ENCODE data around the gene ZNF710. TPM values are rescaled to one million over a fixed set of nuclear protein-coding genes. Genes with fewer than 3 reads are reported as not detected.

The ZNF710 gene
- 24.0 and 26.2 TPM in 2 replicates for total RNA-seq (2021; fragmentation: NEBNext Ultra II Directional; extraction: Animal tissue kit (Norgen Biotek cat#: 25700))
- 10.5 and 14.4 TPM in 2 replicates for polyA plus RNA-seq (2011; rRNA removed)
- 6.5 TPM for polyA plus RNA-seq (2011; cell fraction: cytosol; rRNA removed)
- polyA plus RNA-seq (2011; cell fraction: nucleus; rRNA removed), result 10.5 TPM
- 11.0 to 19.6 TPM (median 12.4 TPM) in 4 replicates for polyA plus RNA-seq (2012, experiment 1 of 2)
- 9.9 TPM for polyA plus RNA-seq (2012, experiment 2 of 2)
- polyA plus RNA-seq (2013, experiment 1 of 2), result 23.2 TPM
- polyA plus RNA-seq (2013, experiment 2 of 2), result 23.2 TPM
- 6.9 and 11.7 TPM in 2 replicates for polyA minus RNA-seq (2011; rRNA and poly(A)+ RNA removed)
- 15.3 TPM for polyA minus RNA-seq (2011; cell fraction: cytosol; rRNA and poly(A)+ RNA removed)
- 7.6 TPM for polyA minus RNA-seq (2011; cell fraction: nucleus; rRNA and poly(A)+ RNA removed)
- long read RNA-seq, experiment 1, partial matches to known transcripts, result 3 of 13 reads
- long read RNA-seq, experiment 1, other reads (novel, unspliced or antisense), result 10 of 13 reads
- long read RNA-seq, experiment 2, result 0 reads

- Histone ChIP-seq H2AK5ac (ENCODE audit: low read depth, low read length) (no peak within 1 kb of the TSS), H3K14ac (ENCODE audit: insufficient read length) (no peak within 1 kb of the TSS), H3K79me2 (ENCODE audit: control insufficient read depth in 1 of 2, insufficient read depth in 2 of 2, low read length in 2 of 2) (peaks cover 6 to 31% of the 10 kb centered on the region in 2 experiments), H3K4me1 (replicated peaks in 1 of 4; ENCODE audit: control insufficient read depth in 3 of 4, insufficient read depth in 4 of 4, low read length in 3 of 4) (peaks cover 11 to 26% (median 16%) of the 10 kb centered on the region in 4 experiments), H3K27ac (ENCODE audit: low read depth, low read length) (peak within 1 kb of the TSS; percentile 67), H3K4me3 (ENCODE audit: extremely low read depth in 1 of 4, insufficient read depth in 2 of 4, low read depth in 3 of 4, low read length in 4 of 4) (peak within 1 kb of the TSS; percentile 47 to 88 (median 58)), H3K56ac (replicated peaks; ENCODE audit: insufficient read length, low read depth, low read length) (peak within 1 kb of the TSS; percentile 40), H3K36me3 (ENCODE audit: control insufficient read depth in 2 of 4, insufficient read depth in 4 of 4, low read length in 3 of 4) (no peaks in the 10 kb centered on the region; a peak in 1 of 8 replicates), H2BK120ac (replicated peaks; ENCODE audit: low read depth, low read length) (no peak within 1 kb of the TSS), H3K27me3 (replicated peaks in 1 of 4; ENCODE audit: control insufficient read depth in 3 of 4, extremely low read depth in 1 of 4, insufficient read depth in 3 of 4, low read length in 3 of 4) (peaks cover 0 to 7% (median 2%) of the 10 kb centered on the region in 4 experiments; a peak in 2 of 7 replicates), H4K20me1 (replicated peaks in 1 of 2; ENCODE audit: control insufficient read depth in 1 of 2, insufficient read depth in 2 of 2, low read length in 2 of 2) (peaks cover 9 to 16% of the 10 kb centered on the region in 2 experiments), H2BK12ac (ENCODE audit: low read depth, low read length) (0 out of 2 replicates have a peak within 1 kb of the TSS, but pooled peaks have one; percentile 17), H3K4me2 (ENCODE audit: insufficient read depth in 1 of 2, low read depth in 2 of 2, low read length in 2 of 2) (peak within 1 kb of the TSS; percentile 82 to 84), H4K8ac (ENCODE audit: extremely low read depth, insufficient read depth, low read length) (peak within 1 kb of the TSS; percentile 88), H3K18ac (ENCODE audit: extremely low read depth, low read length) (peak within 1 kb of the TSS; percentile 93), H2BK20ac (ENCODE audit: low read length) (no peak within 1 kb of the TSS), H3K9ac (replicated peaks in 1 of 4; ENCODE audit: extremely low read depth in 1 of 4, low read depth in 3 of 4, low read length in 3 of 4) (peak within 1 kb of the TSS; percentile 56 to 71 (median 61)), H3K9me3 (ENCODE audit: insufficient read depth in 2 of 2, low read depth in 1 of 2, low read length in 1 of 2) (no peaks in the 10 kb centered on the region), H3K79me1 (ENCODE audit: low read depth, low read length) (no peaks in the 10 kb centered on the region), H4K5ac (ENCODE audit: insufficient read length, low read depth, low read length) (peak within 1 kb of the TSS; percentile 66), H2BK15ac (ENCODE audit: low read length) (no peak within 1 kb of the TSS), H4K91ac (replicated peaks; ENCODE audit: insufficient read length, low read length) (peak within 1 kb of the TSS; percentile 30), H2BK5ac (ENCODE audit: low read depth, low read length) (peak within 1 kb of the TSS; percentile 76), H3K23me2 (ENCODE audit: low read depth, low read length) (peaks cover 6% of the 10 kb centered on the region; the same call in 1 of the 2 replicates), H3K4ac (replicated peaks; ENCODE audit: insufficient read length, low read depth, low read length) (no peak within 1 kb of the TSS), H3K23ac (ENCODE audit: insufficient read length) (no peak within 1 kb of the TSS), H2AFZ (ENCODE audit: low read length) (no peak within 1 kb of the TSS)
- ChIA-PET CTCF (ENCODE audit: partially characterized antibody) (interaction anchor here (0.6 to 2.7 kb wide), 5 partner anchors 36 to 853 kb away, joined by 3 to 9 read pairs (median 6); no protein-coding TSS in a partner anchor), POLR2A (ENCODE audit: partially characterized antibody) (interaction anchor here (0.9 to 4.3 kb wide), 10 partner anchors 16 to 241 kb away, joined by 3 to 29 read pairs (median 3); partner anchors contain the start of gene SEMA4B)
- DNase-seq (ENCODE audit: low read depth in 1 of 2, low spot score in 2 of 2), result peak in 1 of 2 experiments; percentile 74
- no peak for FAIRE-seq
- WGBS, 2 experiments (ENCODE audit: extremely low coverage in 1 of 2, insufficient coverage in 1 of 2, insufficient read length in 1 of 2, insufficient replicate concordance in 2 of 2, low coverage in 1 of 2, low lambda C conversion rate in 2 of 2, missing lambda C conversion rate in 1 of 2), result 0% methylated on average over 3 of the region's 42 CpGs; no CpG with 5 or more reads in 1 of the 2 experiments
- TF ChIP-seq ZNF274 (IDR thresholded peaks at IDR 0.05; ENCODE audit: borderline replicate concordance, extremely low read depth, low read length), result no peak
- no peak for TF ChIP-seq KDM5A (IDR thresholded peaks at IDR 0.05; ENCODE audit: low read length)
- TF ChIP-seq YY1 (IDR thresholded peaks at IDR 0.05; ENCODE audit: low read depth, low read length), result no peak
- 0 out of 2 replicates have a peak, but pooled peaks have one; percentile 15 for TF ChIP-seq CREB1 (IDR thresholded peaks at IDR 0.05)
- TF ChIP-seq BCL11A (IDR thresholded peaks at IDR 0.05; ENCODE audit: low read depth in 2 of 2, low read length in 2 of 2), result no peak
- no peak for TF ChIP-seq SIX5 (IDR thresholded peaks at IDR 0.05; ENCODE audit: low read depth, low read length)
- TF ChIP-seq CHD1 (IDR thresholded peaks at IDR 0.05; ENCODE audit: low read depth, low read length), result no peak
- no peak for TF ChIP-seq BACH1 (IDR thresholded peaks at IDR 0.05; ENCODE audit: low read length)
- no peak for TF ChIP-seq CBX8 (IDR thresholded peaks at IDR 0.05; ENCODE audit: borderline replicate concordance, low read depth, low read length)
- TF ChIP-seq KDM4A (IDR thresholded peaks at IDR 0.05; ENCODE audit: low read depth, low read length, severe bottlenecking), result peak; percentile 5
Observed at GRCh38 chr15:90001062-90001682, at the start of gene ZNF710. Gene ZNF710 (plus strand): TSS chr15:90001324. CDS start chr15:90067138, 65,814 bp downstream.

All from H1 (cell line).